HG03354 (cell line): ENCODE data around the gene CCDC185.
"Not testable (repeated sequence)": the region's sequence is repeated elsewhere in the genome, so short reads cannot be mapped to it uniquely, and the experiment has no call there.

ENCODE experiments used
- ATAC-seq: cut with Tn5 transposase; IDR thresholded peaks from one replicate; pipeline ENCODE4 v1.9.1; 2021; ENCODE audit warnings: mild to moderate bottlenecking; ENCODE audit not compliant: unreplicated experiment, poor library complexity, severe bottlenecking

Gene CCDC185

DNA sequence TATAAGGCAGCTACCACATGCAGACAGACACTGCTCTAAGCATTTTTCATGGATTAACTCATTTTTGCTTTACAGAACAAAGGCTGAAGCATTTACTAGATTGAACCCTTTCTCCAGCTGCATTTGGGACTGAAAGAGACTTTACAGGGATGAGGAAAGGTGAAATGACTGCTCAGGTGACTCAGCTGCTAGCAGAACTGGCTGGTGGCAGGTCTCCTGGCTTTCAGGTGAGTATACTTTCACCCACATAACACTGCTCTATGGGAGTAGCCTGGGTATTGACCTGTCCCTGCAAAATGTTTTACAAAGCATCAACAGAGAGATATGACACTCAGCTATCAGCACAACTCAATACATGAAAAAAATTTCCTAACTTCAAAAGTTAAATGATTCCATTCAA, 2.6 kb upstream of the CCDC185 start:
- ATAC-seq, result no peak

DNA sequence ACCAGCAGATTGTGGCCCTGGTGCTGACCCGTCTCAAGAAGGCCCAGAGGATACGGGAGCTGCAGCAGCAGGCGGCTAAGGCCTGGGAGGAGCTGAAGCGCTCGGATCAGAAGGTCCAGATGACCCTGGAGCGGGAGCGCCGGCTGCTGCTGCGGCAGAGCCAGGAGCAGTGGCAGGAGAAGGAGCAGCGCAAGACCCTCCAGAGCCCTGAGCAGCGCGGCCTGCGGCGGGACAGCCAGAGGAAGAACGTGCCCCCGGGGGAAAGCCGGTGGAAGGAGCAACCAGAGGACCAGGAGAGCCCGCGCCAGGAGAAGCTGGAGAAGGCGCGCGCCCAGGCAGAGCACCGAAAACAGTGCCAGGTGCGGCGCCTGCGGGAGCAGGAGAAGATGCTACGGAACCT, 1.0 kb downstream of the CCDC185 start:
- ATAC-seq, result no peak

DNA sequence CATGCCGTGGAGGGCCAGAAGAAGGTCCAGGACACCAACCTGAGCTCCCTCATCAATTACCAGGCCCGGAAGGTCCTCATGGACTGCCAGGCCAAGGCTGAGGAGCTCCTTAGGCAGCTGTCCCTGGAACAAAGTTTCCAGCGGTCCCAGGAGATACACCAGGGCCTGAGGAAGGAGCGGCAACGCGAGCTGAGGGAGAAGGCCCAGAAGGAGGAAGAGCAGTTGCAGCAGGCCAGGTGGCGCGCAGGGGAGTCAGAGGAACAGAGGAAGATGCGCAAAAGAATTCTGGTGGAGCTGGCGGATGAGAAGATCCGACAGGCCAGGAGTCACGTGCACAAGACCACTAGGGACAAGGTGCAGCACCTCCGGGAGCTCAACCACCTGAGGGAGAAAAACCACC, 1.5 kb downstream of the CCDC185 start:
- no peak for ATAC-seq

DNA sequence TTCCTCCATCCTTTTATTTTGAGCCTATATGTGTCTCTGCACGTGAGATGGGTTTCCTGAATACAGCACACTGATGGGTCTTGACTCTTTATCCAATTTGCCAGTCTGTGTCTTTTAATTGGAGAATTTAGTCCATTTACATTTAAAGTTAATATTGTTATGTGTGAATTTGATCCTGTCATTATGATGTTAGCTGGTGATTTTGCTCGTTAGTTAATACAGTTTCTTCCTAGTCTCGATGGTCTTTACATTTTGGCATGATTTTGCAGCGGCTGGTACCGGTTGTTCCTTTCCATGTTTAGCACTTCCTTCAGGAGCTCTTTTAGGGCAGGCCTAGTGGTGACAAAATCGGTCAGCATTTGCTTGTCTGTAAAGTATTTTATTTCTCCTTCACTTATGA, 6.2 kb downstream of the CCDC185 start:
- ATAC-seq, result not testable (repeated sequence)

DNA sequence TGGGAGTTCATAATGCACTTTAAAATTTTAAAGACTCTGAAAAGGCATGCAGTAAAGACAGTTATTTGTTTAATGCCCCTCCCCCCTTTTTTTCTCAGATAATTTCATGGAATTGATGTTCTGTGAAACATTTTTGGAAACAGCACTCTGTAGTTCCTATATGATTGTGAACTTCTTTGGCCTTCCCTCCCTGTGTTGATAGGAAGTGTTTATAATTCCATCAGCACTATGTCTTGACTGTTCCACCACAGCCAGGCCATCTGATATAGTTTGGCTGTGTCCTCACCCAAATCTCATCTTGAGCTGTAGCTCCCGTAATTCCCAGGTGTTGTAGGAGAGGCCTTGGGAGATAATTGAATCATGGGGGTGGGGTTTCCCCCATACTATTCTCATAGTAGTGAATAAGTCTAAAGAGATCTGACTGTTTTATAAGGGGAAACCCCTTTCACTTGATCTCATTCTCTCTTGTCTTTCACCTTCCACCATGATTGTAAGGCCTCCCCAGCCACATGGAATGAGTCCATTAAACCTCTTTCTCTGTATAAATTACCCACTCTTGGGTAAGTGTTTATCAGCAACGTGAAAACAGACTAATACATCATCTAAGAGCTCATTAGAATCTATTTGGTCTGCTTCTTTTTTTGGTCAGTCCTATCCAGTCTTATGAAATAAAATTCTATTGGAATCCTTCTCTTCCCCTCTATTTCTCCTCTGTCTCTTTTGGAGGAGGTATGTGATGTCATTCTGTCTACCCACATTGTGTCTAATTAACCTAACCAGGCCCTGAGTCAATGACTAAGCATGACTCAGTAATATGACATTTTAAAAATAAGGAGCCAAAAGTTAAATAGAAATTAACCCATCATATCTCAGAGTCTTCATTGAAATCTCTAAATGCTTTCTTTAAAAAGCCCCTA, 8.9 kb downstream of the CCDC185 start:
- ATAC-seq, result no peak

DNA sequence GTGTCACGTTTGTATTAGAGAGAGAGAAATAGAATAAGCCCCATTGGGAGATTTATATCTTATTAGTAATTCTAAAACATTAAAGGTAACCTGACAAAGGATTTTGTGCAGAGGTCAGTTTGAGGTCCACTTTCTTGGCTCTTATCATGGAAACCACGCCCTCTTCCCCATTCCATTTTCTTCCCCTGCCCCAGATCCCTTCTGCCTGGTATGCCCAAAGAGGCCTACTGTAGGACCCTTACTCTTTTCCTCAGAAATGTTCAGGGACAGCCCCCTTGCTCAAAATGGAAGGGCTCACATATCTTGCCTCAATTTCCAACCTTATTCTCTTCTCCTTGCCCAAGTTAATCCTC, 9.6 kb downstream of the CCDC185 start:
- no peak for ATAC-seq

GRCh38 chr1:223403184-223403815, 10.1 kb downstream of the CCDC185 start:
- ATAC-seq, result no peak

DNA sequence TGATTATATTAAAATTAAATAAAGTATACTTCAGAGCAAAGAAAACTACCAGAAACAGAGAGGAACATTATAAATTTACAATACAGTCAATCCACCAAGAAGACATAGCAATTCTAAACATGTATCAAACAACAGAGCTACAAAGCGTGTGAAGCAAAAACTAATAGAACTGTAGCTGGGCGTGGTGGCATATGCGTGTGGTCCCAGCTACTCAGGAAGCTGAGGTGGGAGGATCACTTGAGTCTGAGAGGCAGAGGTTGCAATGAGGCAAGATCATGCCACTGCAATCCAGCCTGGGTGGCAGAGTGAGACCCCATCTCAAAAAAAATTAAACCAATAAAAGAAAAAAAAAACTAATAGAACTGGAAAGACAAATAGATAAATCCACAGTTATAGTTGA, 12.3 kb downstream of the CCDC185 start:
- no peak for ATAC-seq

GRCh38 chr1:223410036-223410435, 16.8 kb downstream of the CCDC185 start:
- no peak for ATAC-seq

DNA sequence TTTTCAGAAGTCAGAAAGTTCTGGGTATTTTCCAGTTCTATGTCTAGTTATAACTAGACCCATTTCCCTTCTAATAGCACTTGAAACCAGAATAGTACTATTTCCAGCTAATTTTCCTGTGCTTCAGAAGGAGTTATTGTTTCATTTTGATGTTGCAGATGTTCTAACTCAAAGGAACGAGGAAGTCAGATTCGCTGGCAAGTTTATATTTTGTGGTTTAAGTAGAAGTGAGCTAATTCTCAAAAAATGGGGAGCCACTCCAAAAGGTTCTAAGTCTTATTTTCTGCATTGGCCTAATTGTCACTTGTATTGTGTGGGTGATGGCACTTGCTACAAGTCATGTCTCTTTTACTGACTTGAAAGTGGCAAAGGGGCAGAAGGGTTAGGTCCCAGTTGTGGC, 18.1 kb downstream of the CCDC185 start:
- ATAC-seq, result no peak

DNA sequence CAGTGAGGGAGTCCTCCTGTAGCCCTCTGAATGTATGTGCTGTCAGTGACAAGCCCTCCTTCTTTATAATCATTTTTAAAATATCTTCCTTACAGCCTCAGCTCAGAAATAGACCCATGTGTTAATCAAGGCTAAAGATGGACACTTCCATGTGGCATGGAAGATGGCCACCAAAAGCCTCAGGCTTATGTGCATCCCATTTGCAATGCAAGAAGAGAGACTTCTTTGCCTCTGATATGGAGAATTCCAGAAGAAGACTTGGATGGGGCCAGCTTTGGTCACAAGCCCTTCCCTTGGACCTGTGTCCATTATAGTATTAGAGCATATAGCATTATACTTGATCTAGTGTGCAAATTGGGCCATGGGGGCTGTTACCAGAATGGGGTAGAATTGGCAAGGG, 18.5 kb downstream of the CCDC185 start:
- ATAC-seq, result no peak

GRCh38 chr1:223413216-223413615, 20.0 kb downstream of the CCDC185 start:
- ATAC-seq, result no peak

- ATAC-seq, result no peak
Measured at GRCh38 chr1:223417444-223417843, 24.2 kb downstream of the CCDC185 start.

- ATAC-seq, result no peak
Measured at GRCh38 chr1:223417903-223418663, 24.9 kb downstream of the CCDC185 start.

GRCh38 chr1:223419115-223419514, 25.9 kb downstream of the CCDC185 start:
- ATAC-seq, result no peak

GRCh38 chr1:223419561-223419960, 26.3 kb downstream of the CCDC185 start:
- ATAC-seq, result no peak

DNA sequence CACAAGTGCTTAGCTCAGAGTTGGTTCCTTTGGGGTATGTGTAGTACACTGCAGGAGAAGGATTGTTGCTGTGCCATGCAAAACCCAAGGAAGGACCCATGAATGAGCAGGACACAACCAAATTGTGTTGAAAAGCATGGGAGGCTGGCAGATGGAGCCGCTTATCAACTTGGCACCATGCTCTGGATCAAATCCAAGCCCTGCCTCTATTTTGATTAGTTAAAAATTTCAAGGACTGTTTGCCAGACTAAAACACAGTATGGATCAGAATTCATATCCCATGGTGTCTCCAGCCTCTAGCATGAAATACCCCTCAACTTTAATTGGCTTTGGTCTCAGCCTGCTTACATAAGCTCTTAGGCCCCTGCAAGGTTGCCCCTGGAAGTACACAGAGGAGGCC, 27.8 kb downstream of the CCDC185 start:
- ATAC-seq, result no peak

DNA sequence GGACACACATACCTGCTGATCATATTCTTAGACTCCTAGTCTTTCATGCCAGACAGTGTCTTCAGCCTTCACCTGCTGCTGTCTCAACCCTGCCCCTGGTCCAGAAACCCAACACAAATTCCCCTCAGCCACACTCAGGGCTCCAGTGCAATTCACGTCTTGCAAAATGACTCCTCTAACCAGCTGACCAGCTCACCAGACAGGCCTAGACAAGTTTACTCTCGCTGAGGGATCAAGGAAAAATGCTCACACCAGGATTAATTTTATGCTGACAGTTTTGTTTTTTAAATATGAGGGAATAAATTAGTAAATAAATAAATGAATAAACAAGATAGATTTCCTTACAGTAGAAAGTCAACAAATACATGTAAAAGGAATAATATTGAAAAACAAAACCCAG, 28.5 kb downstream of the CCDC185 start:
- no peak for ATAC-seq

DNA sequence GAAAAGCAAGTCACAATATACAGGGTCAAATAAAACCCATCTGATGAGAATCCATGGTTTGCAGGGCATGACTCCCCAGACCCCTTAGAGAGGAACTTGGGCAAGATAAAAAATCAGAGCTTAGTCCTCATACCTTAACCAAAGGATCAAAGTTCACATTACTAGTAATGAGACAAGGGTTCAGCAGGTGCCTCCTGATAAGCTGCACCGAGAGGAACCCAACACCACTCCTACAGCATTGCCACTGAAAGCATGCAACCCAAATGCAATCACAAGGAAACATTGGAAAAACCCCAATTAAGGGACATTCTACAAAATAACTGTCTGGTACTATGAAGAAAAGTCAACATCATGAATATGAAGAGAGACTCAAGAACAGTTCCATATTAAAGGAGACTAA, 29.7 kb downstream of the CCDC185 start:
- no peak for ATAC-seq

- ATAC-seq, result no peak
Measured at GRCh38 chr1:223423641-223424233, 30.5 kb downstream of the CCDC185 start.
